Smooth muscle cell (in vitro differentiated cells): ENCODE results near the gene P4HA3. TPM values are rescaled to one million over a fixed set of nuclear protein-coding genes. Genes with fewer than 3 reads are reported as not detected.

Source experiments
- DNase-seq: peaks from one replicate; lab custom pipeline; 2025; ENCODE audit not compliant: unreplicated experiment; lab: John Stamatoyannopoulos, UW
- H2AFZ ChIP-seq: fragments of 200-600 bp; sonication (generic); 2 replicates; pipeline ENCODE4 v1.6.0; 2016; ENCODE audit warnings: antibody characterized with exemption, low read depth, mild to moderate bottlenecking
- H3F3A ChIP-seq: fragments of 200-600 bp; sonication (generic); 2 replicates; pipeline ENCODE4 v1.6.0; 2017; ENCODE audit warnings: antibody characterized with exemption, low read depth
- H3K27ac ChIP-seq: fragments of 200-600 bp; sonication (generic); 2 replicates; pipeline ENCODE4 v1.5.1; 2016; ENCODE audit warnings: low read depth, mild to moderate bottlenecking
- H3K27me3 ChIP-seq: fragments of 200-600 bp; sonication (generic); 2 replicates; pipeline ENCODE4 v1.6.1; 2016; ENCODE audit warnings: low read depth, mild to moderate bottlenecking
- H3K36me3 ChIP-seq: fragments of 200-600 bp; sonication (generic); 2 replicates; pipeline ENCODE4 v1.5.1; 2016; ENCODE audit warnings: low read depth
- H3K4me1 ChIP-seq: fragments of 200-600 bp; sonication (generic); 2 replicates; pipeline ENCODE4 v1.5.1; 2016; ENCODE audit warnings: low read depth
- H3K4me2 ChIP-seq: fragments of 200-600 bp; sonication (generic); 2 replicates; pipeline ENCODE4 v1.6.0; 2016; ENCODE audit warnings: mild to moderate bottlenecking
- H3K4me3 ChIP-seq: fragments of 200-600 bp; sonication (generic); 2 replicates; pipeline ENCODE4 v1.5.1; 2016; ENCODE audit warnings: mild to moderate bottlenecking
- H3K79me2 ChIP-seq: fragments of 200-600 bp; sonication (generic); 2 replicates; pipeline ENCODE4 v1.6.0; 2016; ENCODE audit warnings: low read depth, mild to moderate bottlenecking
- H3K9ac ChIP-seq: fragments of 200-600 bp; sonication (generic); 2 replicates; pipeline ENCODE4 v1.6.0; 2016; ENCODE audit warnings: low read depth
- H3K9me3 ChIP-seq: fragments of 200-600 bp; sonication (generic); replicated peaks from 2 replicates; pipeline ENCODE4 v1.5.1; 2016; ENCODE audit warnings: low read depth
- H4K20me1 ChIP-seq: fragments of 200-600 bp; sonication (generic); 2 replicates; pipeline ENCODE4 v1.6.0; 2016; ENCODE audit warnings: low read depth
- CTCF ChIP-seq: fragments of 200-600 bp; sonication (generic); IDR thresholded peaks from 2 replicates; pipeline ENCODE4 v1.5.1; 2017; ENCODE audit warnings: borderline replicate concordance, mild to moderate bottlenecking, antibody characterized with exemption; ENCODE audit not compliant: insufficient read depth, poor library complexity, severe bottlenecking
- WGBS: methylation state at CpG from one replicate; pipeline ENCODE4 v1.1.7; 2016; ENCODE audit warnings: low lambda C conversion rate; 5-methylcytosine and 5-hydroxymethylcytosine counted together
- polyA plus RNA-seq: library from polyadenylated mRNA; unstranded; fragments of >200 nt; fragmentation: Nextera tagmentation; extraction: Ambion mirVana; gene quantifications from 2 replicates; pipeline ENCODE4 v1.2.1, GENCODE V29; 2016
- total RNA-seq: library from RNA; depleted of rRNA; stranded (reverse); fragments of >200 nt; gene quantifications from 2 replicates; pipeline ENCODE4 v1.2.3, GENCODE V29; 2014

The P4HA3 gene
- total and polyA plus RNA-seq, 2 experiments from 2014 or later, result 6.9 to 18.9 TPM

GRCh38 chr11:74278721-74279161 lies 32.7 kb downstream of the P4HA3 start:
- no peak for DNase-seq
- Histone ChIP-seq H2AFZ (no peak overlapping the region), H3K4me3 (no peak overlapping the region), H3K4me1 (peaks cover 7% of the 10 kb centered on the region), H3K27ac (peak overlapping the region; percentile 95), H3K79me2 (no peaks in the 10 kb centered on the region), H3K27me3 (no peaks in the 10 kb centered on the region), H3K4me2 (peak overlapping the region; percentile 6), H3K36me3 (no peaks in the 10 kb centered on the region), H3F3A (peaks cover 12% of the 10 kb centered on the region), H3K9ac (peak overlapping the region; percentile 63), H4K20me1 (no peaks in the 10 kb centered on the region), H3K9me3 (no peaks in the 10 kb centered on the region)
- no peak for TF ChIP-seq CTCF
- 16% methylated on average over 1 of the region's 1 CpG for WGBS

- peaks cover 7% of the 10 kb centered on the region for H3K4me1 ChIP-seq
- no peak overlapping the region for H2AFZ ChIP-seq
- H3K27ac ChIP-seq, result peak overlapping the region; percentile 95
- WGBS, result 92% methylated on average over 2 of the region's 2 CpGs
- no peaks in the 10 kb centered on the region for H4K20me1 ChIP-seq
- no peaks in the 10 kb centered on the region for H3K36me3 ChIP-seq
- no peaks in the 10 kb centered on the region for H3K79me2 ChIP-seq
- no peak overlapping the region for H3K4me3 ChIP-seq
- no peaks in the 10 kb centered on the region for H3K9me3 ChIP-seq
- H3K4me2 ChIP-seq, result peak overlapping the region; percentile 4
- no peaks in the 10 kb centered on the region for H3K27me3 ChIP-seq
- peak overlapping the region; percentile 13 for H3K9ac ChIP-seq
- TF ChIP-seq CTCF, result no peak
- peaks cover 12% of the 10 kb centered on the region for H3F3A ChIP-seq
- no peak for DNase-seq
Measured at GRCh38 chr11:74278103-74278502, 33.3 kb downstream of the P4HA3 start.

GRCh38 chr11:74276581-74276980 lies 34.9 kb downstream of the P4HA3 start:
- Histone ChIP-seq H3K4me2 (no peak overlapping the region), H2AFZ (no peak overlapping the region), H3K4me3 (no peak overlapping the region), H3K4me1 (peaks cover 7% of the 10 kb centered on the region), H3K9me3 (no peaks in the 10 kb centered on the region), H3K36me3 (no peaks in the 10 kb centered on the region), H3K27ac (peak overlapping the region; percentile 95), H3K79me2 (no peaks in the 10 kb centered on the region), H3F3A (peaks cover 12% of the 10 kb centered on the region), H3K9ac (no peak overlapping the region), H4K20me1 (no peaks in the 10 kb centered on the region), H3K27me3 (no peaks in the 10 kb centered on the region)
- TF ChIP-seq CTCF, result no peak
- WGBS, result 47% methylated on average over 2 of the region's 2 CpGs
- no peak for DNase-seq

GRCh38 chr11:74272276-74272675 lies 39.2 kb downstream of the P4HA3 start:
- Histone ChIP-seq H3K4me1 (no peaks in the 10 kb centered on the region), H3K9ac (no peak overlapping the region), H3F3A (peaks cover 2% of the 10 kb centered on the region), H3K27me3 (no peaks in the 10 kb centered on the region), H4K20me1 (no peaks in the 10 kb centered on the region), H3K79me2 (no peaks in the 10 kb centered on the region), H2AFZ (no peak overlapping the region), H3K4me3 (no peak overlapping the region), H3K36me3 (no peaks in the 10 kb centered on the region), H3K9me3 (no peaks in the 10 kb centered on the region), H3K4me2 (no peak overlapping the region), H3K27ac (no peak overlapping the region)
- WGBS, result 93% methylated on average over 4 of the region's 4 CpGs
- no peak for DNase-seq
- no peak for TF ChIP-seq CTCF
